GM19035 (cell line): ENCODE results near the gene TMPRSS4.

ENCODE experiments used
- ATAC-seq: cut with Tn5 transposase; IDR thresholded peaks from one replicate; pipeline ENCODE4 v1.9.1; 2021; ENCODE audit not compliant: unreplicated experiment

TMPRSS4 gene, protein sequence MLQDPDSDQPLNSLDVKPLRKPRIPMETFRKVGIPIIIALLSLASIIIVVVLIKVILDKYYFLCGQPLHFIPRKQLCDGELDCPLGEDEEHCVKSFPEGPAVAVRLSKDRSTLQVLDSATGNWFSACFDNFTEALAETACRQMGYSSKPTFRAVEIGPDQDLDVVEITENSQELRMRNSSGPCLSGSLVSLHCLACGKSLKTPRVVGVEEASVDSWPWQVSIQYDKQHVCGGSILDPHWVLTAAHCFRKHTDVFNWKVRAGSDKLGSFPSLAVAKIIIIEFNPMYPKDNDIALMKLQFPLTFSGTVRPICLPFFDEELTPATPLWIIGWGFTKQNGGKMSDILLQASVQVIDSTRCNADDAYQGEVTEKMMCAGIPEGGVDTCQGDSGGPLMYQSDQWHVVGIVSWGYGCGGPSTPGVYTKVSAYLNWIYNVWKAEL

DNA sequence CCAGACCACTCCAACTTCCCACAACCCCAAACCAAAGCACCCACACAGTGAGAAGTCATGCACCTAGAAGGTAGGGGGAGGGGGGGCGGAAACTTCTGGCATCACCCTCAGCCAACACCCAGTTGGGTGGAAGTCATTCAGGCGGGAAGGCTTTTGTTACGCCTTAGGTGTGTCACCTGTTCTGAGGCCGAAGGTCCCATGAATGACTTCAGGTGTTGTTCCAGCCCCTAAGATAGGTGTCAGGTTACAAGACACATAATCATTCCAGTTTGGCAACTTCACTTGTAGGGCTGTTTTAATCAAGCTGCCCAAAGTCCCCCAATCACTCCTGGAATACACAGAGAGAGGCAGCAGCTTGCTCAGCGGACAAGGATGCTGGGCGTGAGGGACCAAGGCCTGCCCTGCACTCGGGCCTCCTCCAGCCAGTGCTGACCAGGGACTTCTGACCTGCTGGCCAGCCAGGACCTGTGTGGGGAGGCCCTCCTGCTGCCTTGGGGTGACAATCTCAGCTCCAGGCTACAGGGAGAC lies at the start of gene TMPRSS4:
Gene TMPRSS4 (plus strand): TSS at position 325 of the 528 bp plus-strand sequence. CDS start 225 bp downstream, outside the sequence.
- no peak for ATAC-seq

DNA sequence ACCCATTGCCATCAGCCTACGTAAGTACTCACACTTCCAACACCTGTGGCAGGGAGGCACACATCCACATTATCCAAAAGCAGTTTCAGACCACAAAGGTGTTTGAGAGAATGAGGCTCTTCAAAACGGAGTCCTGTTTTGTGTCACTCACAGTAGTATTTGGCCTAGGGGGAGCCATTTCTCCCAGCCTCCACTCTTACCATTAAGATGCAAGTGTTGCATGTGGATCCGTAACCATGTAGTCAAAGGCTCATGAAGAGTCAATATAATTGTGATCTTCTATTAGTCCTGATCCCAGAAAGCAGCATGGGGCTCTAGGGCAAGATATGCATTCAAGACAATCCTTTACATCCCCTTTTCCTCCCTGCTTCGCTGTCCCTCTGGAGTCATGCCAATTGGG lies 49.2 kb upstream of the TMPRSS4 start:
- ATAC-seq, result no peak

GRCh38 chr11:118028626-118029025 lies 48.3 kb upstream of the TMPRSS4 start:
- ATAC-seq, result no peak

DNA sequence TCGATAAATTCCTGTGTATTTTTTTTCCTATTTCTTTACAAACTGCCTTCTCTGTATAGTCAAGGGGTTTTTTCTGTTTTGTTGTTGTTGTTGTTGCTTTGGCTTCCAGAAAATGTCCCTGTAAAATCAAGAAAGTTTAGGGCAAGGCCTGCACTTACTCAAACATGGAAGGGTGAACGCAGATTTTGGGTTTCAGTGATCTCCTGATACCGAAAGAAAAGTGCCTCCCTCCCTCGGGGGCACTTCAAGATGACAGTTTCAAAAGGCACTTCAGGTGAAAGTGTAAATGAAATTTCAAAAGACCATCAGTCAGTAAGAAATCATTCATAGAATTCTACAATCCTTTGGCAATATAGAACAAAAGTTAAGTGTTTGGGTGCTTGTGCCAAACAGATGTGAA lies 43.4 kb upstream of the TMPRSS4 start:
- ATAC-seq, result no peak

GRCh38 chr11:118042141-118042540 lies 34.7 kb upstream of the TMPRSS4 start:
- ATAC-seq, result no peak

DNA sequence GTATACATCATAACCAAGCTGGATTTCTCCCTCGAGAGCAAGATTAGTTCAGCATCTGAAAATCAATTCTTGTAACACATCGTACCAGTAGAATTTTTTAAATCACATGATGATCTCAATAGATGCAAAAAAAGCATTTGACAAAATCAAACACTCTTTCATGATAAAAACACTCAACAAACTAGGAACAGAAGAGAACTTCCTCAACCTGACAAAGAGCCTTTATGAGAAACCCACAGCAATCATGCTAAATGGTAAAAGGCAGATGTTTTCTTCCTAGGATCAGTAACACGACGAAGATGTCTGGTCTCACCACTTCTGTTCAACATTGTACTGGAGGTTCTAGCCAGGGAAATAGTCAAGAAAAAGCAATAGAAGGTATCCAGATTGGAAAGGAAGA lies 34.1 kb upstream of the TMPRSS4 start:
- ATAC-seq, result no peak

GRCh38 chr11:118045191-118045590 lies 31.7 kb upstream of the TMPRSS4 start:
- no peak for ATAC-seq

DNA sequence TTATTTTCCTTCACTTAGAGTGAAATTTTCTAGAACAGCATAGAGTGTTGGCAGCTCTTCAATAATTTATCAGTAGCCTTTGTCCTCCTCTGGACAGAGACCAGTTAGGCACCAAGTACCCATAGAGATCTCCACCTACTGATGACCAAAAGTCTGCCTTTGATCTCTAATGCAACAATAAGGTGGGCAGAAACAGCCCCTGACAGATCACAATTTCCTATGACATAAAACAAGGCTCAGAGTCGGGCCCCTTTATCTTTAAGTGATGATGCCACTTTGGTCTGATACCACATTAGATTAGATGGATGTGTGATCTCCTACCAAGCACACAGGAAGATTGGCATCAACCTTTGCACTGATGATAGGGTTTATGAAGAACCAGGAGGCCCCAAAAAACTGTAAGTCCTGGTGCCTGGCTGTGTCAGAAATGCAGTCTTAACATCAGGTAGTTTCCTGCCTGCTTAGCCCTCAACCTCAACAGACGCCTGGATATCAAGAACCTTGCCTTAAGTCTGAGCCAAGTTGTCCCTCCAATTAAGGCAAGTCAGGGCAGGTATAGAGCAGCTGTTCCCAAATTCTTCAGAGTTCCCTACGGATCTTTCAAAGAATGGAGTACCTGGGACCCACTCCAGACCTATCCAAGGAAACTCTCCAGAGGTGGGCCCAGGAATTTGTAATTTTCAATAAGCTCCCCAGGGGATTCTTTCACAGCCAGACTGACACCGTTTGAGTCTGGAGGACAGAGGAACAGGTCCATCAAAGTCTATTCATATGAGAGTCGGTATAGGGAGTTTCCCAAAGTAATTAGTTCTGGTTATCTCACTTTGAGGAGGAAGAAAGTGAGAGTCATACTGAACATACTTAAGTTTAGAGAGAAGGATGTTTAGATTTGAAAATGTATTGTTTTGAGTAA lies 30.6 kb upstream of the TMPRSS4 start:
- no peak for ATAC-seq

- no peak for ATAC-seq
Measured at GRCh38 chr11:118046964-118047700, 29.7 kb upstream of the TMPRSS4 start.

GRCh38 chr11:118047749-118048148 lies 29.1 kb upstream of the TMPRSS4 start:
- ATAC-seq, result no peak

- no peak for ATAC-seq
Measured at GRCh38 chr11:118048472-118049370, 28.2 kb upstream of the TMPRSS4 start.

DNA sequence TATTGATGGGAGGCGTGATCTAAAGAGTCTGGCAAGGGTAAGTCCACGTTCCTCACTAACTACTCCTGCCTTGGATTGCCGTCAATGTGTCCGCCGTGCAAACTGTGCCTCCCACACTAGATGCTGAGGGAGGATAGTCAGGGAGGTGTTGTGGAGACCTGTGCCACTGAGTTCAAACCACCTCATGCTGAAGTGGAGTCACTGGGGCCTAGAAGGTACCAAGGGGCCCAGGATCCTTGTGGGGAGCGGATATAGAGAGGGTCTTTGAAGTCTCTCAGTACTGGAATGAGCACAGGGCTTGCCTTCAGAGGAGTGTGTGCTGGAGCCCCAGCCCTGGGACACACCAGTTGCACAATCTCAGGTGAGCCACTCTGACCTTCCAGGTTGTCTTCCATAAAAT lies 27.1 kb upstream of the TMPRSS4 start:
- ATAC-seq, result no peak

DNA sequence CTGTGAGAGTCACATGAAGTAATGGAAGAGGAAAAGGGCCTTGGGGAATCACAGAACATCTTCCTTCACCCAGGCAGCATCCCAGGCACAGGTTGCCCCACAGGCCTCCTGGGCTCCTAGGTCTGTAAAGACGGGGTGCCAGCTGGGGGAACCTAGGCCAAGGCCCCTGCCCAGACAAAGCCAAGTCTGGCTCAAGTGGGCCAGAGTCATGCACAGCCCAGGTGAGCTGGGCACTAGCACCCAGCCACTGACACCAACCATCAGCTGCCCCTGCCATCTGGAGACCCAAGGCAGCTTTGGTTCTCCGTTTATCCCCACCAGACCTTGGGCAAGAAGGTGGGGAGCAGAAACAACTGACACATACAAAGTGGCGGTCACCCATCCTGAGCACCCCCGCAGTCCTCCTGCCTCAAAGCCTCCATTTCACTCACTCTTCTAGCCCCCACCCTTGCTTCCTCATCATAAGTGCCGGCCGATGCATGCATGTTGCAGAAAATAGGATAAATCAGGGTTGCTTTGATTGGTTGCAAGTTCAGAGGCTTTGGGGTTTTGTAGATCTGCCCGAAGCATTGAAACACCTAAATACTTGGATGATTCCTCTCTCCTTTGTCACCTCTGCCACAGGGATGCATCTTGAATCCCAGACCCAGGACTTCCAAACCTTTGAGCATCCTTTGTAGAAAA lies 26.5 kb upstream of the TMPRSS4 start:
- no peak for ATAC-seq

- no peak for ATAC-seq
Measured at GRCh38 chr11:118051136-118051610, 25.7 kb upstream of the TMPRSS4 start.

DNA sequence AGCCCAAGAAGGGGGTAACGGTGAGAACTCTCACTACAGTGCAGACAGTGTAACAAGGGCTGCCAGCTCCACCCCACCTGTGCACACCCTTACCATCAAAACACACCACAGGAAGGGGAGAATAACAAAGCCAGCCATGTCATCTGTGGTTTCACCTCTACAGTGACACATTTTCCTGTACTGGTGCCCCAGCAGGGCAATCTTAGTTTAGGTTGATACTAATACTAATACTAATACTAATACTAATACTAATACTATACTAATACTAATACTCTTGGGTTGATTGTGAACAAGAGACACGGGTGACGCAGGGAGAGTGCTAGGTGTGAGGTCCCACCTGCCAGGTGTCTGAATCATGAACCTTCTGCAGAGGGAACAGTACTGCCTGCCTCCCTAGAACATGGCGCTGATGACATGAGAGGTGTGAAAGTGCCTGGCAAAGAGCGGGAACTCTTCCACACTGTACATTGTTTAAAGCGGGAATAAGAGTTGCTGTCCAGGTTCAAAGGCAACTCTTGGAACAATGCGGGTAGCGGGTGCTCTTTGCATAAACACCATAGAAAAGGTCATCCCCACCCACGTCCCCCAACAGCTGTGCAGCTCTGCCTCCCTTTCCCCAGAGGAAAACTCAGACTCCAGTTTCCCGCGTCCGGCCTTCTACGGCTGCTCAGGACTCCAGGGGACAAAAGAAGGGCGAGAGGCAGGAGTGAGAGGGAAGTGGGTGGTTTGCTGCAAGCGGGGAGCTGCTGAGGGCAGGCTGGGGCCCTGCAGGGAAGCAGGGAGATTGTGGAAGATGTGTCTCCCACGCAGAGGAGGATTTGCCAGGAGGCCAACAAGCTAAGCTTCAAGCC lies 25.0 kb upstream of the TMPRSS4 start:
- ATAC-seq, result no peak

GRCh38 chr11:118052581-118053206 lies 24.2 kb upstream of the TMPRSS4 start:
- ATAC-seq, result no peak

GRCh38 chr11:118054712-118055640 lies 21.9 kb upstream of the TMPRSS4 start:
- no peak for ATAC-seq
